IMR-90 (cell line): Measurements from ENCODE around the gene EPC2. TPM values are rescaled to one million over a fixed set of nuclear protein-coding genes. Genes with fewer than 3 reads are reported as not detected.
A peak's percentile ranks its signal among the peaks of the same experiment; 100 is the strongest.

ENCODE experiments used
- ATAC-seq: fragments of 200-7000 bp; cut with Tn5 transposase; 2 replicates; pipeline ENCODE4 v1.9.1; 2020; ENCODE audit warnings: low read depth, mild to moderate bottlenecking, moderate library complexity
- BruUV-seq: library from RNA; stranded (reverse); fragments of 400-500 nt; replicated peaks from 2 replicates; lab custom pipeline; 2021; lab: Mats Ljungman, UMichigan
- CTCF ChIA-PET: fragments of 300-600 bp; formaldehyde crosslinking; extraction: SDS; loops from one replicate; lab custom pipeline; 2021; ENCODE audit warnings: antibody characterized with exemption; lab: Yijun Ruan, JAX
- POLR2A ChIA-PET: fragments of 300-600 bp; sonication (Branson Sonifier 250); formaldehyde crosslinking; loops from one replicate; lab custom pipeline; 2022; ENCODE audit warnings: antibody characterized with exemption; ENCODE audit not compliant: unreplicated experiment; lab: Charles Lee
- DNase-seq: peaks from one replicate; pipeline ENCODE4 v3.0.0; 2013
- H2AFZ ChIP-seq: replicated peaks from 2 replicates; pipeline ENCODE3; 2013; ENCODE audit warnings: low read length, mild to moderate bottlenecking; ENCODE audit not compliant: poor library complexity
- H2AK5ac ChIP-seq: 2 replicates; pipeline ENCODE4 v1.6.1; 2013; ENCODE audit warnings: low read depth, low read length, inconsistent platforms
- H2AK9ac ChIP-seq: replicated peaks from 2 replicates; pipeline ENCODE3; 2013; ENCODE audit warnings: mild to moderate bottlenecking, low read depth, low read length, moderate library complexity; ENCODE audit not compliant: poor library complexity
- H2BK120ac ChIP-seq: 2 replicates; pipeline ENCODE4 v1.6.1; 2013; ENCODE audit warnings: low read depth, low read length, inconsistent platforms
- H2BK15ac ChIP-seq: 3 replicates; pipeline ENCODE4 v1.6.1; 2013; ENCODE audit warnings: low read depth, low read length, inconsistent platforms
- H2BK20ac ChIP-seq: 2 replicates; pipeline ENCODE4 v1.6.1; 2013; ENCODE audit warnings: low read depth, mild to moderate bottlenecking, inconsistent platforms, low read length, moderate library complexity
- H2BK5ac ChIP-seq: 2 replicates; pipeline ENCODE4 v1.6.1; 2013; ENCODE audit warnings: mild to moderate bottlenecking, low read depth, low read length, inconsistent platforms; ENCODE audit not compliant: poor library complexity, severe bottlenecking
- H3K14ac ChIP-seq: replicated peaks from 2 replicates; pipeline ENCODE4 v1.6.1; 2013; ENCODE audit warnings: low read depth, low read length, inconsistent platforms
- H3K18ac ChIP-seq: 2 replicates; pipeline ENCODE4 v1.6.1; 2013; ENCODE audit warnings: low read depth, low read length, control low read depth
- H3K23ac ChIP-seq: 2 replicates; pipeline ENCODE4 v1.6.1; 2013; ENCODE audit warnings: low read depth, low read length, inconsistent platforms
- H3K27ac ChIP-seq: 2 replicates; pipeline ENCODE4 v1.5.1; 2013; ENCODE audit warnings: mild to moderate bottlenecking, control low read depth, low read length; ENCODE audit not compliant: insufficient read depth
- H3K27me3 ChIP-seq: 2 replicates; pipeline ENCODE4 v1.6.1; 2013; ENCODE audit warnings: low read length; ENCODE audit not compliant: control insufficient read depth, insufficient read depth
- H3K36me3 ChIP-seq: 2 replicates; pipeline ENCODE4 v1.6.1; 2013; ENCODE audit warnings: low read length, mixed read lengths; ENCODE audit not compliant: control insufficient read depth, insufficient read depth
- H3K4ac ChIP-seq: 2 replicates; pipeline ENCODE4 v1.6.1; 2013; ENCODE audit warnings: low read depth, low read length, inconsistent platforms
- H3K4me1 ChIP-seq: 2 replicates; pipeline ENCODE4 v1.6.1; 2013; ENCODE audit warnings: low read length, mixed read lengths; ENCODE audit not compliant: control insufficient read depth, insufficient read depth
- H3K4me2 ChIP-seq: 2 replicates; pipeline ENCODE4 v1.6.1; 2013; ENCODE audit warnings: low read depth, mild to moderate bottlenecking, control low read depth, low read length, moderate library complexity
- H3K4me3 ChIP-seq: 2 replicates; pipeline ENCODE4 v1.5.1; 2013; ENCODE audit warnings: low read depth, mild to moderate bottlenecking, control low read depth, low read length, moderate library complexity; ENCODE audit not compliant: insufficient read depth
- H3K56ac ChIP-seq: 2 replicates; pipeline ENCODE4 v1.6.1; 2013; ENCODE audit warnings: low read length, inconsistent platforms; ENCODE audit not compliant: insufficient read depth; ENCODE audit errors: extremely low read depth
- H3K79me1 ChIP-seq, 2 experiments: 2 replicates each; pipeline ENCODE4 v1.6.1; 2013; ENCODE audit warnings: low read length in 2 of 2, inconsistent platforms in 1 of 2, low read depth in 1 of 2
- H3K9ac ChIP-seq: 2 replicates; pipeline ENCODE4 v1.6.1; 2013; ENCODE audit warnings: low read depth, low read length, control low read depth
- H3K9me1 ChIP-seq: 2 replicates; pipeline ENCODE4 v1.6.1; 2013; ENCODE audit warnings: low read length, inconsistent platforms; ENCODE audit not compliant: insufficient read depth
- H3K9me3 ChIP-seq: 2 replicates; pipeline ENCODE4 v1.6.1; 2013; ENCODE audit warnings: low read length; ENCODE audit not compliant: control insufficient read depth, insufficient read depth
- H4K20me1 ChIP-seq: 2 replicates; pipeline ENCODE4 v1.6.1; 2013; ENCODE audit warnings: low read length, inconsistent platforms; ENCODE audit not compliant: insufficient read depth
- H4K5ac ChIP-seq: 2 replicates; pipeline ENCODE4 v1.6.1; 2013; ENCODE audit warnings: mild to moderate bottlenecking, low read depth, low read length, control low read depth
- H4K8ac ChIP-seq, 2 experiments: 2 replicates each; pipeline ENCODE4 v1.6.1; 2013; ENCODE audit warnings: low read depth in 2 of 2, low read length in 2 of 2, control low read depth in 1 of 2, inconsistent platforms in 1 of 2
- H4K91ac ChIP-seq: 2 replicates; pipeline ENCODE4 v1.6.1; 2013; ENCODE audit warnings: low read depth, low read length, inconsistent platforms; ENCODE audit not compliant: insufficient read depth
- BHLHE40 ChIP-seq: fragments of 150-350 bp; IDR thresholded peaks from 2 replicates; pipeline ENCODE4 v1.6.1; 2016; ENCODE audit warnings: mild to moderate bottlenecking, low read depth, low read length
- CEBPB ChIP-seq: IDR thresholded peaks from 2 replicates; pipeline ENCODE4 v1.6.1; 2012; ENCODE audit warnings: low read depth, low read length, improper control_type of control experiment
- CTCF ChIP-seq: conservative IDR thresholded peaks from 2 replicates; pipeline ENCODE4 v1.5.1; 2012; ENCODE audit warnings: mild to moderate bottlenecking, low read depth, low read length, improper control_type of control experiment
- NFE2L2 ChIP-seq: fragments of 150-350 bp; IDR thresholded peaks from 2 replicates; pipeline ENCODE4 v1.6.1; 2016; ENCODE audit warnings: low read depth, mild to moderate bottlenecking, low read length
- POLR2A ChIP-seq: IDR thresholded peaks from 2 replicates; pipeline ENCODE4 v1.6.1; 2012; ENCODE audit warnings: mild to moderate bottlenecking, low read depth, low read length
- RAD21 ChIP-seq: IDR thresholded peaks from 2 replicates; pipeline ENCODE4 v1.6.1; 2012; ENCODE audit warnings: low read length, improper control_type of control experiment
- RFX5 ChIP-seq: IDR thresholded peaks from 2 replicates; pipeline ENCODE4 v1.8.0; 2012; ENCODE audit warnings: low read depth, mild to moderate bottlenecking, low read length, moderate library complexity
- WGBS, 2 experiments: methylation state at CpG; one replicate each; pipeline versions ENCODE4 v1.1.5 to v1.1.7; 2013; ENCODE audit warnings: missing lambda C conversion rate in 2 of 2; ENCODE audit not compliant: insufficient read length in 1 of 2; ENCODE audit errors: extremely low coverage in 2 of 2; 5-methylcytosine and 5-hydroxymethylcytosine counted together
- dilution Hi-C: fragments of 300-500 bp; cut with HindIII; formaldehyde crosslinking; loops from one replicate; pipeline ENCODE4 v1.14.3; 2018; ENCODE audit warnings: low sequenced_read_pairs; ENCODE audit not compliant: unreplicated experiment
- in situ Hi-C: fragments of 300-500 bp; cut with MboI; formaldehyde crosslinking; loops from 3 replicates; pipeline ENCODE4 v1.14.3; 2019; ENCODE audit warnings: low sequenced_read_pairs, inconsistent platforms, mixed read lengths
- intact Hi-C: fragments of 100-400 bp; cut with micrococcal nuclease; formaldehyde crosslinking; loops from 2 replicates; pipeline ENCODE4 v1.10.0; 2022
- polyA plus RNA-seq, 3 experiments: library from polyadenylated mRNA; depleted of rRNA; stranded (reverse); fragments of >200 nt; gene quantifications; 2 replicates each; pipeline ENCODE4 v1.2.3, GENCODE V29; 2012; ENCODE audit warnings: low replicate concordance in 1 of 3
- total RNA-seq: library from RNA; depleted of rRNA; stranded (reverse); fragments of >200 nt; gene quantifications from 2 replicates; pipeline ENCODE4 v1.2.3, GENCODE V29; 2012

EPC2 gene
- total and polyA plus RNA-seq, 2 of the 4 experiments (the other 2 are of a cell fraction): 10.6 to 22.6 TPM

- TF ChIP-seq RFX5: no peak
- no peak for TF ChIP-seq NFE2L2
Observed at GRCh38 chr2:148644883-148645538, 460 bp downstream of the EPC2 start (continued).

DNA sequence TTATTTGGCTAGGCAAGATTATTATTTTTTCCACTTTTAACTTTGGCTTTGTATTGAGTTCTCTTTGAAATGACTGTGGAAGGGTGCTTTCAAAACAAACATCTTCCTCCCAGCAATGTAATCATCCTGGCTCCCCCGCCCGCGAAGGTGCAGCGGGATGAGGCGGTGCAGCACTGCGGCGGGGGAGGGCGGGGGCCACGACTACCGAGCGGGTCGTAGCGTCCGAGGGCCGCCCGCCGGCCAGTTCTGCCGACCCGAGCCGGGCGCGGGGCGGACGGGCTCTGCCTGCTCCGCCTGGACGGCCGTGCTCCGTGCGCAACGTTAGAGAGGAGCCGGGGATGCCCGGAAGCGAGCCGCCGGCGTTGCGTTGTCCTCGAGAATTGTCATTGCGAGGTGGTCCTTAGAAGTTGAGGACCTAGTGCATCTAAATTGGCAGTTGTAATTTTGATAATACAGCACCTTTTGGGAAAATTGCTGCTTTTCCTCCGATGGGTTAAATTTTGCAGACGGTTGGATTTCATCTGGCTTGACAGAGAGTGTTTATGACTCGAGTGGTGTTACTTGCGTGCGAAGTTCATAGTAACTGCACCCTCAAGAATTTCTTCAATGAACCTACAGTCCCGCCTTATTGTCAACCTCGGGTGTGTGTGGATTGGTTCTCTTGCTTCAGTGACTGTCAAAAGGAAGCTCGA lies 1.1 kb downstream of the EPC2 start:
- Histone ChIP-seq H4K20me1 (peaks cover 43% of the 10 kb centered on the region), H4K5ac (0 out of 2 replicates have a peak overlapping the region, but pooled peaks have one; percentile 10), H2BK20ac (no peak overlapping the region), H2AK9ac (peak overlapping the region; percentile 21), H2BK5ac (peak overlapping the region; percentile 52), H2AK5ac (no peak overlapping the region), H3K14ac (0 out of 2 replicates have a peak overlapping the region, but pooled peaks have one; percentile 32), H2AFZ (peak overlapping the region; percentile 100), H4K91ac (no peak overlapping the region), H3K27me3 (peaks cover 9% of the 10 kb centered on the region; the same call in 1 of the 2 replicates), H3K9ac (peak overlapping the region; percentile 57), H4K8ac (no peak overlapping the region), H3K9me1 (no peaks in the 10 kb centered on the region), H2BK120ac (no peak overlapping the region), H3K23ac (peak overlapping the region; percentile 13; the same call in 1 of the 2 replicates), H3K4me2 (peak overlapping the region; percentile 82), H3K18ac (no peak overlapping the region), H3K36me3 (no peaks in the 10 kb centered on the region), H3K79me1 (peaks cover 0 to 17% of the 10 kb centered on the region in 2 experiments; a peak in 2 of 4 replicates), H3K27ac (peak overlapping the region; percentile 44; the same call in 1 of the 2 replicates), H3K4ac (no peak overlapping the region), H3K4me3 (peak overlapping the region; percentile 86), H2BK15ac (no peak overlapping the region), H3K9me3 (no peaks in the 10 kb centered on the region), H3K4me1 (no peaks in the 10 kb centered on the region), H3K56ac (peak overlapping the region; percentile 31; the same call in 1 of the 2 replicates)
- intact Hi-C loops: loop anchor here (5.0 to 10.0 kb wide), 4 partner anchors 137 to 919 kb away; partner anchors contain the start of gene KIF5C
- CTCF ChIA-PET: interaction anchor here (0.7 to 0.9 kb wide), 2 partner anchors 11 to 29 kb away, joined by 3 read pairs; no protein-coding TSS in a partner anchor
- dilution Hi-C loops: no loop called here
- POLR2A ChIA-PET: interaction anchor here (0.6 kb wide), 1 partner anchor 105 kb away, joined by 3 read pairs; no protein-coding TSS in a partner anchor
- in situ Hi-C loops: loop anchor here (25.0 kb wide), 2 partner anchors 317 to 667 kb away; no protein-coding TSS in a partner anchor
- WGBS, 2 experiments: 0% methylated on average over 38 of the region's 47 CpGs; no CpG with 5 or more reads in 1 of the 2 experiments
- no TSS peak for BruUV-seq
- peak; percentile 27 for ATAC-seq
- TF ChIP-seq RAD21 (no peak), CTCF (no peak), POLR2A (0 out of 2 replicates have a peak, but pooled peaks have one; percentile 25), BHLHE40 (no peak), CEBPB (no peak)
- peak; percentile 92 for DNase-seq
